H9 (cell line): ENCODE data around the gene LUZP4. TPM values are rescaled to one million over a fixed set of nuclear protein-coding genes. Genes with fewer than 3 reads are reported as not detected.

ENCODE experiments used
- DNase-seq: peaks from one replicate; pipeline ENCODE4 v3.0.0-alpha.2; 2017
- H2AFZ ChIP-seq: one replicate; pipeline ENCODE4 v1.6.1; 2013; ENCODE audit warnings: mild to moderate bottlenecking, low read length, control low read depth, moderate library complexity
- H2AK5ac ChIP-seq: 2 replicates; pipeline ENCODE4 v1.6.1; 2013; ENCODE audit warnings: low read length, control low read depth, mixed read lengths; ENCODE audit not compliant: insufficient read length
- H2BK120ac ChIP-seq: one replicate; pipeline ENCODE4 v1.6.1; 2013; ENCODE audit warnings: low read depth, mild to moderate bottlenecking, low read length, control low read depth, inconsistent platforms; ENCODE audit not compliant: poor library complexity, severe bottlenecking
- H2BK12ac ChIP-seq: 2 replicates; pipeline ENCODE4 v1.6.1; 2013; ENCODE audit warnings: low read length, control low read depth, mixed read lengths, low read depth; ENCODE audit not compliant: insufficient read length
- H2BK15ac ChIP-seq: 2 replicates; pipeline ENCODE4 v1.6.1; 2013; ENCODE audit warnings: low read depth, low read length, control low read depth
- H2BK20ac ChIP-seq: one replicate; pipeline ENCODE4 v1.6.1; 2013; ENCODE audit warnings: low read depth, mild to moderate bottlenecking, low read length, control low read depth, inconsistent platforms; ENCODE audit not compliant: poor library complexity, severe bottlenecking
- H2BK5ac ChIP-seq: 2 replicates; pipeline ENCODE4 v1.6.1; 2013; ENCODE audit warnings: low read length, control low read depth, mixed read lengths; ENCODE audit not compliant: insufficient read length
- H3K14ac ChIP-seq: 2 replicates; pipeline ENCODE4 v1.6.1; 2013; ENCODE audit warnings: low read length, control low read depth; ENCODE audit not compliant: insufficient read depth
- H3K18ac ChIP-seq: 2 replicates; pipeline ENCODE4 v1.6.1; 2013; ENCODE audit warnings: low read depth, mild to moderate bottlenecking, mixed read lengths, low read length, control low read depth; ENCODE audit not compliant: insufficient read length
- H3K23ac ChIP-seq: 2 replicates; pipeline ENCODE4 v1.6.1; 2013; ENCODE audit warnings: low read length, control low read depth, mixed read lengths, low read depth; ENCODE audit not compliant: insufficient read length
- H3K23me2 ChIP-seq: 2 replicates; pipeline ENCODE4 v1.6.1; 2013; ENCODE audit warnings: low read depth, mild to moderate bottlenecking, mixed read lengths, low read length, control low read depth; ENCODE audit not compliant: insufficient read length, poor library complexity, severe bottlenecking
- H3K27ac ChIP-seq: 2 replicates; pipeline ENCODE4 v1.5.1; 2013; ENCODE audit warnings: low read length, control low read depth, mixed read lengths, low read depth; ENCODE audit not compliant: insufficient read length
- H3K27me3 ChIP-seq: 2 replicates; pipeline ENCODE4 v1.6.1; 2013; ENCODE audit warnings: low read length, control low read depth, inconsistent platforms; ENCODE audit not compliant: insufficient read depth
- H3K4ac ChIP-seq: 2 replicates; pipeline ENCODE4 v1.6.1; 2013; ENCODE audit warnings: low read depth, mild to moderate bottlenecking, control low read depth, inconsistent platforms, low read length, moderate library complexity
- H3K4me1 ChIP-seq: 2 replicates; pipeline ENCODE4 v1.6.1; 2013; ENCODE audit warnings: low read length, control low read depth, inconsistent platforms; ENCODE audit not compliant: insufficient read depth
- H3K4me2 ChIP-seq: 2 replicates; pipeline ENCODE4 v1.6.1; 2013; ENCODE audit warnings: low read length, control low read depth, mixed read lengths; ENCODE audit not compliant: insufficient read length, insufficient read depth
- H3K56ac ChIP-seq: 2 replicates; pipeline ENCODE4 v1.6.1; 2013; ENCODE audit warnings: low read depth, mild to moderate bottlenecking, mixed read lengths, low read length, control low read depth; ENCODE audit not compliant: insufficient read length
- H3K79me1 ChIP-seq: 2 replicates; pipeline ENCODE4 v1.6.1; 2013; ENCODE audit warnings: low read depth, mild to moderate bottlenecking, moderate library complexity, low read length, control low read depth, inconsistent platforms; ENCODE audit not compliant: insufficient read depth, poor library complexity, severe bottlenecking
- H3K79me2 ChIP-seq: 2 replicates; pipeline ENCODE4 v1.6.1; 2013; ENCODE audit warnings: low read length, control low read depth, inconsistent platforms; ENCODE audit not compliant: insufficient read depth
- H3K9ac ChIP-seq: 2 replicates; pipeline ENCODE4 v1.6.1; 2013; ENCODE audit warnings: low read length, control low read depth, mixed read lengths; ENCODE audit not compliant: insufficient read length; ENCODE audit errors: extremely low read depth
- H3K9me3 ChIP-seq: one replicate; pipeline ENCODE4 v1.6.1; 2013; ENCODE audit warnings: low read depth, low read length, inconsistent platforms; ENCODE audit not compliant: control insufficient read depth
- H3T11ph ChIP-seq: one replicate; pipeline ENCODE4 v1.6.1; 2013; ENCODE audit warnings: mild to moderate bottlenecking, low read length, control low read depth, inconsistent platforms
- H4K20me1 ChIP-seq: one replicate; pipeline ENCODE4 v1.6.1; 2013; ENCODE audit not compliant: control insufficient read depth, insufficient read length, insufficient read depth
- H4K5ac ChIP-seq: 2 replicates; pipeline ENCODE4 v1.6.1; 2013; ENCODE audit warnings: low read depth, mild to moderate bottlenecking, mixed read lengths, low read length, control low read depth; ENCODE audit not compliant: insufficient read length
- H4K8ac ChIP-seq: replicated peaks from 2 replicates; pipeline ENCODE4 v1.6.1; 2013; ENCODE audit warnings: low read length, control low read depth, mixed read lengths, low read depth; ENCODE audit not compliant: insufficient read length
- H4K91ac ChIP-seq: 2 replicates; pipeline ENCODE4 v1.6.1; 2013; ENCODE audit warnings: low read depth, mild to moderate bottlenecking, moderate library complexity, mixed read lengths, low read length, control low read depth; ENCODE audit not compliant: insufficient read length
- H3K27ac Mint-ChIP-seq, 3 experiments: 2 replicates in 2 of 3; 3 replicates in 1 of 3; pipeline ENCODE4 v1.8.0; 2020 to 2021; ENCODE audit warnings: mixed read lengths in 3 of 3, mild to moderate bottlenecking in 1 of 3, moderate library complexity in 1 of 3
- H3K27me3 Mint-ChIP-seq: 2 replicates; pipeline ENCODE4 v1.8.0; 2021; ENCODE audit warnings: low read depth, mild to moderate bottlenecking, moderate library complexity, mixed read lengths
- H3K36me3 Mint-ChIP-seq, 3 experiments: 2 replicates in 2 of 3; 3 replicates in 1 of 3; pipeline ENCODE4 v1.8.0; 2020 to 2021; ENCODE audit warnings: low read depth in 3 of 3, mixed read lengths in 3 of 3; ENCODE audit not compliant: insufficient read depth in 1 of 3
- H3K4me1 Mint-ChIP-seq, 2 experiments: 2 replicates each; pipeline ENCODE4 v1.8.0; 2020; ENCODE audit warnings: mixed read lengths in 2 of 2
- H3K4me3 Mint-ChIP-seq, 2 experiments: 2 replicates in 1 of 2; 3 replicates in 1 of 2; pipeline ENCODE4 v1.8.0; 2020 to 2021; ENCODE audit warnings: mild to moderate bottlenecking in 2 of 2, mixed read lengths in 2 of 2, moderate library complexity in 1 of 2
- H3K9me3 Mint-ChIP-seq, 2 experiments: 2 replicates in 1 of 2; 3 replicates in 1 of 2; pipeline ENCODE4 v1.8.0; 2020; ENCODE audit warnings: mild to moderate bottlenecking in 2 of 2, mixed read lengths in 2 of 2, moderate library complexity in 1 of 2
- CTCF ChIP-seq: fragments of 200-600 bp; sonication (generic); conservative IDR thresholded peaks from 3 replicates; pipeline ENCODE4 v1.8.0; 2021; ENCODE audit warnings: antibody characterized with exemption, mild to moderate bottlenecking
- WGBS: extraction: QIAGEN DNeasy Blood & Tissue Kit; methylation state at CpG from one replicate; pipeline ENCODE4 v1.1.7; 2013; ENCODE audit warnings: missing lambda C conversion rate, low lambda C conversion rate, mixed read lengths; ENCODE audit not compliant: insufficient read length; ENCODE audit errors: extremely low coverage; 5-methylcytosine and 5-hydroxymethylcytosine counted together
- total RNA-seq: library from RNA; stranded (reverse); gene quantifications from 2 replicates; pipeline ENCODE4 v1.2.1, GENCODE V29; 2021

The LUZP4 gene
- total RNA-seq, 1 experiment from 2014 or later: not detected

- H2BK12ac ChIP-seq: no peak overlapping the region
- H3K9me3 ChIP-seq: no peaks in the 10 kb centered on the region
- no peaks in the 10 kb centered on the region for H3K27me3 ChIP-seq
- no peak overlapping the region for H2BK20ac ChIP-seq
- no peak overlapping the region for H2BK5ac ChIP-seq
- no peak overlapping the region for H4K91ac ChIP-seq
- H3K4ac ChIP-seq: no peak overlapping the region
- no peaks in the 10 kb centered on the region for H4K20me1 ChIP-seq
- H2AFZ ChIP-seq: no peak overlapping the region
- H2BK120ac ChIP-seq: no peak overlapping the region
- Mint-ChIP-seq H3K9me3 (no peaks in the 10 kb centered on the region; a peak in 1 of 5 replicates), H3K36me3 (no peaks in the 10 kb centered on the region; a peak in 1 of 7 replicates), H3K4me3 (no peak overlapping the region), H3K27ac (no peak overlapping the region), H3K4me1 (no peaks in the 10 kb centered on the region; a peak in 1 of 4 replicates), H3K27me3 (peaks cover 29% of the 10 kb centered on the region)
- no peaks in the 10 kb centered on the region for H3K79me1 ChIP-seq
- no peak overlapping the region for H3K18ac ChIP-seq
- H3K4me1 ChIP-seq: no peaks in the 10 kb centered on the region
- no peak overlapping the region for H4K5ac ChIP-seq
- no CpG with 5 or more reads among the region's 1 CpG for WGBS
- H3K4me2 ChIP-seq: no peak overlapping the region
- H4K8ac ChIP-seq: no peak overlapping the region
- H3K23ac ChIP-seq: no peak overlapping the region
- no peak overlapping the region for H3K9ac ChIP-seq
- H2BK15ac ChIP-seq: no peak overlapping the region
- no peak overlapping the region for H2AK5ac ChIP-seq
- H3K14ac ChIP-seq: no peak overlapping the region
- no peak overlapping the region for H3K56ac ChIP-seq
- TF ChIP-seq CTCF: no peak
- no peak overlapping the region for H3T11ph ChIP-seq
- no peak overlapping the region for H3K27ac ChIP-seq
- H3K23me2 ChIP-seq: no peaks in the 10 kb centered on the region
- no peaks in the 10 kb centered on the region for H3K79me2 ChIP-seq
- DNase-seq: no peak
These were observed 7.7 kb downstream of the LUZP4 start for GRCh38 chrX:115297189-115297588.
